PC-3 (cell line): ENCODE data around the gene ERAL1. TPM values are rescaled to one million over a fixed set of nuclear protein-coding genes. Genes with fewer than 3 reads are reported as not detected.

Source experiments
- ATAC-seq: fragments of 200-7000 bp; cut with Tn5 transposase; 2 replicates; pipeline ENCODE4 v1.9.1; 2020; ENCODE audit warnings: mild to moderate bottlenecking, moderate library complexity
- BruUV-seq: library from RNA; stranded (reverse); fragments of 400-500 nt; replicated peaks from 2 replicates; lab custom pipeline; 2021; lab: Mats Ljungman, UMichigan
- CTCF ChIA-PET: fragments of 300-600 bp; sonication (Branson Sonifier 250); formaldehyde crosslinking; loops from one replicate; lab custom pipeline; 2022; ENCODE audit warnings: antibody characterized with exemption; lab: Charles Lee
- POLR2A ChIA-PET: fragments of 300-600 bp; sonication (Branson Sonifier 250); formaldehyde crosslinking; loops from one replicate; lab custom pipeline; 2022; ENCODE audit warnings: antibody characterized with exemption; ENCODE audit not compliant: unreplicated experiment; lab: Charles Lee
- DNase-seq: peaks from one replicate; pipeline ENCODE4 v3.0.0-alpha.2; 2015
- H2AFZ ChIP-seq: fragments of 300-600 bp; sonication (generic); 2 replicates; pipeline ENCODE4 v1.6.0; 2016; ENCODE audit warnings: antibody characterized with exemption, low read length
- H3F3A ChIP-seq: fragments of 300-600 bp; sonication (generic); one replicate; pipeline ENCODE4 v1.6.0; 2017; ENCODE audit warnings: antibody characterized with exemption, low read length, control low read depth, mild to moderate bottlenecking; ENCODE audit not compliant: unreplicated experiment
- H3K27ac ChIP-seq: fragments of 300-600 bp; sonication (generic); 2 replicates; pipeline ENCODE4 v1.5.1; 2016; ENCODE audit warnings: mild to moderate bottlenecking, low read length
- H3K27me3 ChIP-seq: fragments of 300-600 bp; sonication (generic); 2 replicates; pipeline ENCODE4 v1.6.1; 2016; ENCODE audit warnings: low read length, mixed read lengths
- H3K36me3 ChIP-seq: fragments of 300-600 bp; sonication (generic); 2 replicates; pipeline ENCODE4 v1.6.1; 2016; ENCODE audit warnings: low read depth, mixed run types, low read length, mixed read lengths
- H3K4me1 ChIP-seq: fragments of 300-600 bp; sonication (generic); 2 replicates; pipeline ENCODE4 v1.5.1; 2016; ENCODE audit warnings: low read length; ENCODE audit not compliant: insufficient read depth
- H3K4me2 ChIP-seq: fragments of 300-600 bp; sonication (generic); 2 replicates; pipeline ENCODE4 v1.6.0; 2016; ENCODE audit warnings: low read length
- H3K4me3 ChIP-seq: fragments of 300-600 bp; sonication (generic); 2 replicates; pipeline ENCODE4 v1.5.1; 2016; ENCODE audit warnings: mild to moderate bottlenecking, low read length, mixed read lengths
- H3K79me2 ChIP-seq: fragments of 300-600 bp; sonication (generic); 2 replicates; pipeline ENCODE4 v1.6.1; 2017; ENCODE audit warnings: low read length, mixed read lengths
- H3K9ac ChIP-seq: fragments of 300-600 bp; sonication (generic); 2 replicates; pipeline ENCODE4 v1.6.0; 2016; ENCODE audit warnings: mild to moderate bottlenecking, low read length
- H3K9me2 ChIP-seq: fragments of 300-600 bp; sonication (generic); replicated peaks from 2 replicates; pipeline ENCODE4 v1.6.1; 2016; ENCODE audit warnings: mixed run types, low read length, mixed read lengths
- H3K9me3 ChIP-seq: fragments of 300-600 bp; sonication (generic); 2 replicates; pipeline ENCODE4 v1.6.1; 2016; ENCODE audit warnings: low read length, mixed read lengths
- H4K20me1 ChIP-seq: fragments of 300-600 bp; sonication (generic); 2 replicates; pipeline ENCODE4 v1.6.1; 2016; ENCODE audit warnings: low read length, mixed read lengths
- CTCF ChIP-seq: fragments of 300-600 bp; sonication (generic); conservative IDR thresholded peaks from 2 replicates; pipeline ENCODE4 v1.5.1; 2017; ENCODE audit warnings: antibody characterized with exemption, low read depth, mild to moderate bottlenecking, low read length
- EZH2 ChIP-seq: fragments of 300-600 bp; sonication (generic); IDR thresholded peaks from one replicate; pipeline ENCODE4 v1.6.1; 2017; ENCODE audit warnings: antibody characterized with exemption, mild to moderate bottlenecking, low read length; ENCODE audit not compliant: unreplicated experiment
- EZH2phosphoT487 ChIP-seq: fragments of 300-600 bp; sonication (generic); IDR thresholded peaks from 2 replicates; pipeline ENCODE4 v1.6.1; 2018; ENCODE audit warnings: mild to moderate bottlenecking, antibody characterized with exemption, low read length, borderline replicate concordance
- intact Hi-C: fragments of 100-400 bp; cut with micrococcal nuclease; formaldehyde crosslinking; loops from 2 replicates; pipeline ENCODE4 v1.9.0; 2023
- total RNA-seq: library from RNA; depleted of rRNA; stranded (reverse); fragments of >200 nt; gene quantifications from 2 replicates; pipeline ENCODE4 v1.2.3, GENCODE V29; 2014

Gene ERAL1
- total RNA-seq, 1 experiment from 2014 or later = 30.5 TPM

- TF ChIP-seq EZH2phosphoT487 (no peak), CTCF (no peak), EZH2 (no peak)
- peak overlapping the region; percentile 68 for H3K27ac ChIP-seq
Observed at GRCh38 chr17:28907709-28908475, 53.1 kb downstream of the ERAL1 start.

GRCh38 chr17:28908640-28909167 lies 53.9 kb downstream of the ERAL1 start:
- H3K79me2 ChIP-seq = no peaks in the 10 kb centered on the region
- CTCF ChIA-PET = interaction anchor here (0.6 kb wide), 1 partner anchor 264 kb away, joined by 4 read pairs; the partner anchor contains the start of gene BLTP2
- no peaks in the 10 kb centered on the region for H4K20me1 ChIP-seq
- H3K4me1 ChIP-seq = peaks cover 12% of the 10 kb centered on the region
- no peak overlapping the region for H3K4me2 ChIP-seq
- intact Hi-C loops = loop anchor here (10.0 kb wide), 2 partner anchors 64 to 184 kb away; partner anchors contain the start of genes FAM222B, NEK8 and TLCD1
- DNase-seq (peak; percentile 66), ATAC-seq (peak; percentile 85)
- POLR2A ChIA-PET = no interaction called here
- no peaks in the 10 kb centered on the region for H3K27me3 ChIP-seq
- H3K4me3 ChIP-seq = no peak overlapping the region
- no peak overlapping the region for H2AFZ ChIP-seq
- no peak for TF ChIP-seq EZH2phosphoT487
- TF ChIP-seq CTCF = no peak
- no peak for TF ChIP-seq EZH2
- peak overlapping the region; percentile 68 for H3K27ac ChIP-seq
- H3K9me2 ChIP-seq = no peaks in the 10 kb centered on the region
- no peaks in the 10 kb centered on the region for H3K9me3 ChIP-seq
- H3K9ac ChIP-seq = no peak overlapping the region
- BruUV-seq = no TSS peak
- no peaks in the 10 kb centered on the region for H3F3A ChIP-seq
- peaks cover 44% of the 10 kb centered on the region for H3K36me3 ChIP-seq

More at GRCh38 chr17:28907709-28908475, 53.1 kb downstream of the ERAL1 start:
- no peaks in the 10 kb centered on the region for H3K9me2 ChIP-seq
- H3K36me3 ChIP-seq = peaks cover 35% of the 10 kb centered on the region
- H3K9ac ChIP-seq = no peak overlapping the region
- no peak overlapping the region for H2AFZ ChIP-seq
- ATAC-seq = no peak
- no peak overlapping the region for H3K4me3 ChIP-seq
- H4K20me1 ChIP-seq = no peaks in the 10 kb centered on the region
- ChIA-PET POLR2A (no interaction called here), CTCF (no interaction called here)
- no peaks in the 10 kb centered on the region for H3K79me2 ChIP-seq
- H3K9me3 ChIP-seq = no peaks in the 10 kb centered on the region
- H3K27me3 ChIP-seq = no peaks in the 10 kb centered on the region
- no TSS peak for BruUV-seq
- DNase-seq = no peak
- intact Hi-C loops = loop anchor here (10.0 kb wide), 2 partner anchors 63 to 183 kb away; partner anchors contain the start of genes FAM222B, NEK8 and TLCD1
- H3K4me1 ChIP-seq = peaks cover 15% of the 10 kb centered on the region
- H3F3A ChIP-seq = no peaks in the 10 kb centered on the region
- H3K4me2 ChIP-seq = no peak overlapping the region

GRCh38 chr17:28910534-28910933 lies 55.7 kb downstream of the ERAL1 start:
- Histone ChIP-seq H4K20me1 (no peaks in the 10 kb centered on the region), H3K79me2 (no peaks in the 10 kb centered on the region), H3K27ac (no peak overlapping the region), H3K36me3 (peaks cover 56% of the 10 kb centered on the region), H3K9me2 (no peaks in the 10 kb centered on the region), H3K27me3 (no peaks in the 10 kb centered on the region), H3F3A (peaks cover 4% of the 10 kb centered on the region), H3K4me1 (peaks cover 12% of the 10 kb centered on the region), H3K9me3 (no peaks in the 10 kb centered on the region), H3K4me3 (no peak overlapping the region), H3K4me2 (no peak overlapping the region), H2AFZ (no peak overlapping the region), H3K9ac (no peak overlapping the region)
- CTCF ChIA-PET = no interaction called here
- ATAC-seq (no peak), DNase-seq (no peak)
- TF ChIP-seq CTCF (no peak), EZH2phosphoT487 (no peak), EZH2 (no peak)
- no TSS peak for BruUV-seq
- POLR2A ChIA-PET = no interaction called here
- intact Hi-C loops = no loop called here
